ENCODE results near the gene DDA1. TPM values are rescaled to one million over a fixed set of nuclear protein-coding genes. Genes with fewer than 3 reads are reported as not detected.

Gene DDA1
- polyA plus RNA-seq, 1 experiment: 38.7 TPM

DNA sequence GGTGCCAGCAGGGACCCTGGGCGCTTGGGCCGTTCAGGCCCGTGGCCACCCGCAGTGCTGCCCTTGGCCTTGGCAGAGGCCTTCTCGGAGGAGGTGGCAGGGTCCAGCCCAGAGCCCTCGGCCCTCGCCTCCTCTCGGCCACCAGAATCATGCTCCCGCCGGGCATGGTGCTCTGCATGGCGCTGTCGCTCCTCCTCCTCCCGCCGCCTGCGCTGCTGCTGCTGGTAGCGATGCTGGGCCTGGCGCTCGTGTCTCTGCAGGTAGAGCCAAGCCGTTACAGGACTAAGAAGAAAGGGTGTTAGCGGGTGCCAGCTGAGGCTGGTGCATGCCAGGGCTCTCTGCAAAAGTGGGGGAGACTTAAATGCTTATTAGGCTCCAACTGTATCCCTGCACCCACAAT is 15.8 kb downstream of the DDA1 start:
- ChIA-PET POLR2A (interaction anchor here (0.6 to 1.4 kb wide), 3 partner anchors 9 to 20 kb away, joined by 3 to 5 read pairs (median 3); partner anchors contain the start of gene DDA1), CTCF (no interaction called here)
- no peak for DNase-seq (ENCODE audit: low read depth, low spot score)
- H3K27me3 ChIP-seq (ENCODE audit: control insufficient read depth, insufficient read depth, low read length): peaks cover 3% of the 10 kb centered on the region
- TF ChIP-seq, protein P1, sequence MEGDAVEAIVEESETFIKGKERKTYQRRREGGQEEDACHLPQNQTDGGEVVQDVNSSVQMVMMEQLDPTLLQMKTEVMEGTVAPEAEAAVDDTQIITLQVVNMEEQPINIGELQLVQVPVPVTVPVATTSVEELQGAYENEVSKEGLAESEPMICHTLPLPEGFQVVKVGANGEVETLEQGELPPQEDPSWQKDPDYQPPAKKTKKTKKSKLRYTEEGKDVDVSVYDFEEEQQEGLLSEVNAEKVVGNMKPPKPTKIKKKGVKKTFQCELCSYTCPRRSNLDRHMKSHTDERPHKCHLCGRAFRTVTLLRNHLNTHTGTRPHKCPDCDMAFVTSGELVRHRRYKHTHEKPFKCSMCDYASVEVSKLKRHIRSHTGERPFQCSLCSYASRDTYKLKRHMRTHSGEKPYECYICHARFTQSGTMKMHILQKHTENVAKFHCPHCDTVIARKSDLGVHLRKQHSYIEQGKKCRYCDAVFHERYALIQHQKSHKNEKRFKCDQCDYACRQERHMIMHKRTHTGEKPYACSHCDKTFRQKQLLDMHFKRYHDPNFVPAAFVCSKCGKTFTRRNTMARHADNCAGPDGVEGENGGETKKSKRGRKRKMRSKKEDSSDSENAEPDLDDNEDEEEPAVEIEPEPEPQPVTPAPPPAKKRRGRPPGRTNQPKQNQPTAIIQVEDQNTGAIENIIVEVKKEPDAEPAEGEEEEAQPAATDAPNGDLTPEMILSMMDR (IDR thresholded peaks at IDR 0.05; ENCODE audit: low read depth, low read length): no peak
- H3K27ac ChIP-seq (ENCODE audit: low read depth, low read length): no peak overlapping the region
- H3K9me3 ChIP-seq (ENCODE audit: control insufficient read depth, insufficient read depth, low read length): peaks cover 3% of the 10 kb centered on the region; the same call in 1 of the 2 replicates
- no peak overlapping the region for H3K4me3 ChIP-seq (ENCODE audit: low read depth, low read length)

DNA sequence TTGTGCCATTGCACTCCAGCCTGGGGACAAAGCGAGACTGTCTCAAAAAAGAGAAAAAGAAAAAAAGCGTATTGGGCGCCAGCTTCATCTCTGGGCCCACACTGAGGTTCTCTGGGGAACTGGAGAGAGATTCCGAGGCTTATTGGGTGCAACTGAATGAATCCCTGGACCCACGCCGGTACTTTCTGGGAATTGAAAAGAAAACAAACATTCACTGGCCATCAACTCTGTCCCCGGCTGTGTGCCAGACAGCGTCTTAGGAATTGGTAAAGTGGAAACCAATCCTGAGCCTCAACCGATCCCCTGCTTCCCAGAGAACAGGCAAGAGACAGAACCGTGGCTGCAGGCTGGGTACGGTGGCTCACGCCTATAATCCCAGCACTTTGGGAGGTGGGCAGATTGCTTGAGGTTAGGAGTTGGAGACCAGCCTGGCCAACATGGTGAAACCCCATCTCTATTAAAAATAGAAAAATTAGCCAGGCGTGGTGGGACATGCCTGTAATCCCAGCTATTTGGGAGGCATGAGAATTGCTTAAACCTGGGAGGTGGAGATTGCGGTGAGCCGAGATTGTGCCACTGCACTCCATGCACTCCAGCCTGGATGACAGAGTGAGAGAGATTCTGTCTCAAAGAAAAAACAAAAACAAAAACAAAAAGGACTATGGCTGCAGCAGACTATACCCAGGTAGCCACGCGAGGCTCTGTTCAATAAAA is 16.7 kb downstream of the DDA1 start:
- TF ChIP-seq, protein P1 (IDR thresholded peaks at IDR 0.05; ENCODE audit: low read depth, low read length): no peak
- H3K9me3 ChIP-seq (ENCODE audit: control insufficient read depth, insufficient read depth, low read length): peaks cover 5% of the 10 kb centered on the region; the same call in 1 of the 2 replicates
- ChIA-PET POLR2A (no interaction called here), CTCF (no interaction called here)
- H3K27me3 ChIP-seq (ENCODE audit: control insufficient read depth, insufficient read depth, low read length): peaks cover 3% of the 10 kb centered on the region
- DNase-seq (ENCODE audit: low read depth, low spot score): no peak
- H3K27ac ChIP-seq (ENCODE audit: low read depth, low read length): no peak overlapping the region
- H3K4me3 ChIP-seq (ENCODE audit: low read depth, low read length): no peak overlapping the region

DNA sequence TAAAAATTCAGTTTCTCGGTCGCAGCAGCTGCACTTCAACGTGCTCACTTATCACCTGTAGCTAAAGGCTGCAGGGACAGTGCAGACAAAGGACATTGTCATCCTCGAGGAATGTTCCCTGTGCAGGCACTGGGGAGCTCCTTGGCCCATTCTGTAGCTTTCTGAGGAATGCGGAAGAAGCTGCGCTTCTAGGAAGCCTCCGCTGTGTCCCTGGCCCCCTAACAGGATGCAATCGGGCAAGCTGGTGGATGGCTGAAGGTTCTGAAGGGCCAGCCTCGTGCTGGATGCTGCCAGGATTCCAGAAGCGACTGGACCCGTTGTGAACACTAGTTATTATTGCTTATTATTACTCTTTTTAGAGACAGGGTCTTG is 17.2 kb downstream of the DDA1 start:
- no peak overlapping the region for H3K27ac ChIP-seq (ENCODE audit: low read depth, low read length)
- CTCF ChIA-PET: no interaction called here
- no peak for DNase-seq (ENCODE audit: low read depth, low spot score)
- peaks cover 3% of the 10 kb centered on the region for H3K27me3 ChIP-seq (ENCODE audit: control insufficient read depth, insufficient read depth, low read length)
- H3K4me3 ChIP-seq (ENCODE audit: low read depth, low read length): no peak overlapping the region
- TF ChIP-seq, protein P1 (IDR thresholded peaks at IDR 0.05; ENCODE audit: low read depth, low read length): no peak
- H3K9me3 ChIP-seq (ENCODE audit: control insufficient read depth, insufficient read depth, low read length): peaks cover 5% of the 10 kb centered on the region; the same call in 1 of the 2 replicates
- POLR2A ChIA-PET: interaction anchor here (0.6 kb wide), 1 partner anchor 29 kb away, joined by 6 read pairs; no protein-coding TSS in a partner anchor

DNA sequence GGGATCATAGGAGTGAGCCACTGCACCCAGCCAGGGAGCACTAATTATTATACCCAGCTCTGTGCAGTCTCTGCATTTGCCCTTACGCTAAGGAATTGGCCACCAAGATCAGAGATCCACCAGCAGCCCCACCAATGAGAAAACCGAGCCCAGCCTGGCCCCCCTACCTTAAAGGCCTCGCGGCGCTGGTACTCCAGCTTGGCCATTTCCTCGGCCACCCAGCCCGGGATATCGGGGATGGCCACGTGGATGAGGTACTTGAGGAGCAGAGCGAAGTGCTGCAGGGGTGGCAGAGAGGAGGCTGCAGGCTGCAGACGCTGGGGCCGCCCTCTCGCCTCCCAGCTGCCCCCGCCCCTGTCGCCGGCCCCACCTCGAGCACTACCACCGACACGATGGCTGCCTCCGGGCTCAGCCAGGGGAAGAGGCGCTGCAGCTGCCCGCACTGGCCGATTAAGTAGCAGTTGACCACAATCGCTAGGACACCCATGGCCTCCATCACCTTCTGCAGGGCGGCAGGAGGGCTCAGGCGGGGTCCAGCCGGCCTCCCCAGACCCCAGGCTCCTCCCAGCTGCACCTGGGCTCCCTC is 17.8 kb downstream of the DDA1 start:
- TF ChIP-seq, protein P1 (IDR thresholded peaks at IDR 0.05; ENCODE audit: low read depth, low read length): no peak
- H3K27me3 ChIP-seq (ENCODE audit: control insufficient read depth, insufficient read depth, low read length): peaks cover 3% of the 10 kb centered on the region
- DNase-seq (ENCODE audit: low read depth, low spot score): no peak
- H3K9me3 ChIP-seq (ENCODE audit: control insufficient read depth, insufficient read depth, low read length): peaks cover 5% of the 10 kb centered on the region; the same call in 1 of the 2 replicates
- POLR2A ChIA-PET: interaction anchor here (0.6 kb wide), 1 partner anchor 28 kb away, joined by 6 read pairs; no protein-coding TSS in a partner anchor
- CTCF ChIA-PET: no interaction called here
- H3K4me3 ChIP-seq (ENCODE audit: low read depth, low read length): no peak overlapping the region
- H3K27ac ChIP-seq (ENCODE audit: low read depth, low read length): no peak overlapping the region
